K562 (cell line): ENCODE results near the gene ACBD4. TPM values are rescaled to one million over a fixed set of nuclear protein-coding genes. Genes with fewer than 3 reads are reported as not detected.
A peak's percentile ranks its signal among the peaks of the same experiment; 100 is the strongest.

Source experiments
- CHAMP1 ChIP-seq: fragments of 450-650 bp; IDR thresholded peaks from 2 replicates; pipeline ENCODE4 v1.6.1; 2016; ENCODE audit warnings: mild to moderate bottlenecking
- E2F3 ChIP-seq: fragments of 250-450 bp; sonication (Bioruptor Pico); IDR thresholded peaks from 2 replicates; pipeline ENCODE4 v1.4.0; 2020; ENCODE audit warnings: mild to moderate bottlenecking
- FOXJ2 ChIP-seq: fragments of 200-800 bp; sonication (Bioruptor generic); IDR thresholded peaks from 2 replicates; pipeline ENCODE4 v1.6.1; 2016; ENCODE audit warnings: missing genetic modification characterization, missing compliant biosample characterization
- FOXP4 ChIP-seq: sonication (generic); formaldehyde crosslinking; IDR thresholded peaks from 2 replicates; pipeline ENCODE4 v1.8.0; 2022; ENCODE audit warnings: mild to moderate bottlenecking, missing genetic modification reagents, borderline replicate concordance
- HDGF ChIP-seq: fragments of 450-650 bp; IDR thresholded peaks from 2 replicates; pipeline ENCODE4 v1.6.1; 2016
- MAZ ChIP-seq, 2 experiments: fragments of 450-650 bp in 1 of 2; sonication (generic) in 1 of 2; formaldehyde crosslinking; IDR thresholded peaks in 1 of 2; conservative IDR thresholded peaks in 1 of 2; 2 replicates each; pipeline versions ENCODE4 v1.4.0 to v1.5.0; 2020; ENCODE audit warnings: mild to moderate bottlenecking in 1 of 2, missing genetic modification reagents in 1 of 2
- MCM2 ChIP-seq: fragments of 450-650 bp; IDR thresholded peaks from 2 replicates; pipeline ENCODE4 v1.6.1; 2017; ENCODE audit warnings: low read depth, mild to moderate bottlenecking
- MCM5 ChIP-seq: fragments of 450-650 bp; IDR thresholded peaks from 2 replicates; pipeline ENCODE4 v1.6.1; 2016; ENCODE audit warnings: low read depth
- NFIX ChIP-seq: fragments of 250-450 bp; sonication (Bioruptor Pico); IDR thresholded peaks from 2 replicates; pipeline ENCODE4 v1.4.0; 2020; ENCODE audit warnings: low read depth, mild to moderate bottlenecking, moderate library complexity
- PHF8 ChIP-seq: fragments of 200-600 bp; sonication (generic); IDR thresholded peaks from 2 replicates; pipeline ENCODE4 v1.6.1; 2012; ENCODE audit warnings: mixed run types, mild to moderate bottlenecking, inconsistent platforms, low read length, moderate library complexity, borderline replicate concordance
- POLR2AphosphoS2 ChIP-seq: IDR thresholded peaks from 2 replicates; pipeline ENCODE4 v1.6.1; 2012; ENCODE audit warnings: low read length, improper control_type of control experiment
- RBM15 ChIP-seq: fragments of 200-400 bp; formaldehyde crosslinking; IDR thresholded peaks from 2 replicates; pipeline ENCODE4 v1.6.1; 2018; ENCODE audit warnings: mild to moderate bottlenecking, low read length, moderate library complexity; ENCODE audit not compliant: insufficient read depth
- RFX5 ChIP-seq: IDR thresholded peaks from 2 replicates; pipeline ENCODE4 v1.6.1; 2011; ENCODE audit warnings: low read depth, mild to moderate bottlenecking, improper control_type of control experiment, low read length
- STAG1 ChIP-seq: sonication (generic); formaldehyde crosslinking; IDR thresholded peaks from 2 replicates; pipeline ENCODE4 v1.5.0; 2020; ENCODE audit warnings: missing genetic modification reagents, borderline replicate concordance
- TAF15 ChIP-seq: fragments of 200-400 bp; formaldehyde crosslinking; IDR thresholded peaks from 2 replicates; pipeline ENCODE4 v1.6.1; 2017; ENCODE audit warnings: mild to moderate bottlenecking, low read depth, low read length, moderate library complexity
- ZNF140 ChIP-seq: fragments of 250-450 bp; sonication (Bioruptor Pico); IDR thresholded peaks from 2 replicates; pipeline ENCODE4 v1.8.0; 2021; ENCODE audit warnings: moderate library complexity, mild to moderate bottlenecking, inconsistent platforms
- ZNF23 ChIP-seq: fragments of 250-450 bp; sonication (Bioruptor Pico); IDR thresholded peaks from 2 replicates; pipeline ENCODE4 v1.4.0; 2020; ENCODE audit warnings: mild to moderate bottlenecking
- ZNF668 ChIP-seq: fragments of 250-450 bp; sonication (Bioruptor Pico); IDR thresholded peaks from 2 replicates; pipeline ENCODE4 v1.8.0; 2022; ENCODE audit warnings: mild to moderate bottlenecking, inconsistent platforms
- polyA plus RNA-seq, 8 experiments: library from polyadenylated mRNA; depleted of rRNA in 4 of 8; stranded (reverse) in 5 of 8; unstranded in 3 of 8; fragments of >200 nt; fragmentation: Nextera tagmentation in 2 of 8; fragmentation: Illumina TruSeq in 1 of 8; extraction: Ambion mirVana in 2 of 8; extraction: Trizol in 1 of 8; gene quantifications; 2 replicates each; pipeline versions ENCODE4 v1.2.1 to v1.2.3, GENCODE V29; 2011 to 2014; ENCODE audit warnings: inconsistent platforms in 1 of 8, missing spikeins in 1 of 8
- total RNA-seq, 7 experiments: library from RNA; depleted of rRNA in 6 of 7; stranded (reverse); fragments of >200 nt in 6 of 7; fragmentation: Illumina TruSeq in 2 of 7; extraction: Trizol in 2 of 7; gene quantifications; 2 replicates each; pipeline versions ENCODE4 v1.2.1 to v1.2.3, GENCODE V29; 2011 to 2021; ENCODE audit warnings: low replicate concordance in 1 of 7
- TF ChIP-seq, protein P1 (sequence below): fragments of 450-650 bp; formaldehyde crosslinking; IDR thresholded peaks from 2 replicates; pipeline ENCODE4 v1.4.0; 2020; ENCODE audit warnings: mild to moderate bottlenecking, moderate library complexity
- TF ChIP-seq, protein P2 (sequence below): fragments of 450-650 bp; formaldehyde crosslinking; IDR thresholded peaks from 2 replicates; pipeline ENCODE4 v1.4.0; 2020; ENCODE audit warnings: mild to moderate bottlenecking

Gene ACBD4
- total and polyA plus RNA-seq, 9 of the 15 experiments (the other 6 are each of a cell fraction or from before 2014, with no cell fraction given): 0.14 to 6.9 (median 4.6) TPM

GRCh38 chr17:45148183-45149036, 12.9 kb downstream of the ACBD4 start, which contains the start of gene HEXIM1 (continued):
- peak; percentile 62; the same call in 1 of the 2 replicates for TF ChIP-seq FOXP4
- TF ChIP-seq, protein P1, sequence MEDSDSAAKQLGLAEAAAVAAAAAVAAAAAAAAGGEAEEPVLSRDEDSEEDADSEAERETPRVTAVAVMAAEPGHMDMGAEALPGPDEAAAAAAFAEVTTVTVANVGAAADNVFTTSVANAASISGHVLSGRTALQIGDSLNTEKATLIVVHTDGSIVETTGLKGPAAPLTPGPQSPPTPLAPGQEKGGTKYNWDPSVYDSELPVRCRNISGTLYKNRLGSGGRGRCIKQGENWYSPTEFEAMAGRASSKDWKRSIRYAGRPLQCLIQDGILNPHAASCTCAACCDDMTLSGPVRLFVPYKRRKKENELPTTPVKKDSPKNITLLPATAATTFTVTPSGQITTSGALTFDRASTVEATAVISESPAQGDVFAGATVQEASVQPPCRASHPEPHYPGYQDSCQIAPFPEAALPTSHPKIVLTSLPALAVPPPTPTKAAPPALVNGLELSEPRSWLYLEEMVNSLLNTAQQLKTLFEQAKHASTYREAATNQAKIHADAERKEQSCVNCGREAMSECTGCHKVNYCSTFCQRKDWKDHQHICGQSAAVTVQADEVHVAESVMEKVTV (CRISPR knock-in tag): peak; percentile 62
- TF ChIP-seq, protein P2, sequence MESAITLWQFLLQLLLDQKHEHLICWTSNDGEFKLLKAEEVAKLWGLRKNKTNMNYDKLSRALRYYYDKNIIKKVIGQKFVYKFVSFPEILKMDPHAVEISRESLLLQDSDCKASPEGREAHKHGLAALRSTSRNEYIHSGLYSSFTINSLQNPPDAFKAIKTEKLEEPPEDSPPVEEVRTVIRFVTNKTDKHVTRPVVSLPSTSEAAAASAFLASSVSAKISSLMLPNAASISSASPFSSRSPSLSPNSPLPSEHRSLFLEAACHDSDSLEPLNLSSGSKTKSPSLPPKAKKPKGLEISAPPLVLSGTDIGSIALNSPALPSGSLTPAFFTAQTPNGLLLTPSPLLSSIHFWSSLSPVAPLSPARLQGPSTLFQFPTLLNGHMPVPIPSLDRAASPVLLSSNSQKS (CRISPR knock-in tag): peak; percentile 77; the same call in 1 of the 2 replicates
- peak; percentile 94 to 98 for TF ChIP-seq MAZ (CRISPR knock-in tag; conservative IDR thresholded peaks at IDR 0.05 in 1 of 2, IDR thresholded peaks at IDR 0.05 in 1 of 2)
- peak; percentile 54; the same call in 1 of the 2 replicates for TF ChIP-seq RFX5
- no peak for TF ChIP-seq RBM15
- TF ChIP-seq HDGF: no peak
- TF ChIP-seq ZNF140 (CRISPR knock-in tag): no peak
- TF ChIP-seq MCM2: peak; percentile 81; the same call in 1 of the 2 replicates
- no peak for TF ChIP-seq ZNF668
- peak; percentile 54; the same call in 1 of the 2 replicates for TF ChIP-seq E2F3
- peak; percentile 100 for TF ChIP-seq POLR2AphosphoS2
- no peak for TF ChIP-seq CHAMP1
- TF ChIP-seq MCM5: no peak
- no peak for TF ChIP-seq STAG1
- peak; percentile 61; the same call in 1 of the 2 replicates for TF ChIP-seq PHF8
- TF ChIP-seq FOXJ2 (tag): no peak
- peak; percentile 67 for TF ChIP-seq ZNF23 (CRISPR knock-in tag)
- no peak for TF ChIP-seq NFIX (CRISPR knock-in tag)
- peak; percentile 95 for TF ChIP-seq TAF15
